Astrocyte (in vitro differentiated cells and primary cell): ENCODE data around the gene KCNMA1.

ENCODE experiments used
- CTCF ChIP-seq: IDR thresholded peaks from 2 replicates; pipeline ENCODE4 v1.5.1; 2011; ENCODE audit warnings: low read depth, mild to moderate bottlenecking, inconsistent platforms, low read length, moderate library complexity; ENCODE audit not compliant: insufficient read depth
- EZH2 ChIP-seq: IDR thresholded peaks from 2 replicates; pipeline ENCODE4 v1.6.1; 2012; ENCODE audit warnings: mild to moderate bottlenecking, low read length, inconsistent platforms; ENCODE audit not compliant: insufficient read depth

GRCh38 chr10:76874176-76874575 lies 763.4 kb downstream of the KCNMA1 start:
- TF ChIP-seq CTCF (no peak), EZH2 (no peak)
